ENCODE data around the gene OR6A2.
"Not testable (repeated sequence)": the region's sequence is repeated elsewhere in the genome, so short reads cannot be mapped to it uniquely, and the experiment has no call there.

The OR6A2 gene

GRCh38 chr11:6799402-6799801, at the start of gene OR6A2:
Gene OR6A2, minus strand, starts transcription at chr11:6799689. Its CDS starts 3,981 bp downstream, at chr11:6795708.
- in situ Hi-C loops (cut with MboI; ENCODE audit: low sequenced_read_pairs) = no loop called here

GRCh38 chr11:6845383-6845782, 45.9 kb upstream of the OR6A2 start, which contains the start of gene OR10A5:
Gene OR10A5, plus strand, starts transcription at chr11:6845683. Its CDS starts 0 bp downstream, at chr11:6845683.
- in situ Hi-C loops (cut with MboI; ENCODE audit: low sequenced_read_pairs) = no loop called here

GRCh38 chr11:6844356-6844755, 44.9 kb upstream of the OR6A2 start:
- in situ Hi-C loops (cut with MboI; ENCODE audit: low sequenced_read_pairs) = no loop called here

- in situ Hi-C loops (cut with MboI; ENCODE audit: low sequenced_read_pairs) = no loop called here
Measured at GRCh38 chr11:6843670-6844069, 44.2 kb upstream of the OR6A2 start.

GRCh38 chr11:6841694-6842093, 42.2 kb upstream of the OR6A2 start:
- in situ Hi-C loops (cut with MboI; ENCODE audit: low sequenced_read_pairs) = no loop called here

GRCh38 chr11:6834021-6834420, 34.5 kb upstream of the OR6A2 start:
- in situ Hi-C loops (cut with MboI; ENCODE audit: low sequenced_read_pairs) = no loop called here

- in situ Hi-C loops (cut with MboI; ENCODE audit: low sequenced_read_pairs) = no loop called here
Measured at GRCh38 chr11:6833356-6833755, 33.9 kb upstream of the OR6A2 start.

GRCh38 chr11:6828103-6828502, 28.6 kb upstream of the OR6A2 start:
- in situ Hi-C loops (cut with MboI; ENCODE audit: low sequenced_read_pairs) = no loop called here

GRCh38 chr11:6825231-6825744, 25.8 kb upstream of the OR6A2 start:
- in situ Hi-C loops (cut with MboI; ENCODE audit: low sequenced_read_pairs) = no loop called here

- in situ Hi-C loops (cut with MboI; ENCODE audit: low sequenced_read_pairs) = no loop called here
Measured at GRCh38 chr11:6824136-6824823, 24.8 kb upstream of the OR6A2 start.

- in situ Hi-C loops (cut with MboI; ENCODE audit: low sequenced_read_pairs) = no loop called here
Measured at GRCh38 chr11:6818967-6819366, 19.5 kb upstream of the OR6A2 start.

- in situ Hi-C loops (cut with MboI; ENCODE audit: low sequenced_read_pairs) = no loop called here
Measured at GRCh38 chr11:6817694-6818093, 18.2 kb upstream of the OR6A2 start.

GRCh38 chr11:6813656-6814055, 14.2 kb upstream of the OR6A2 start:
- in situ Hi-C loops (cut with MboI; ENCODE audit: low sequenced_read_pairs) = no loop called here

GRCh38 chr11:6812390-6813005, 13.0 kb upstream of the OR6A2 start:
- in situ Hi-C loops (cut with MboI; ENCODE audit: low sequenced_read_pairs) = no loop called here

- in situ Hi-C loops (cut with MboI; ENCODE audit: low sequenced_read_pairs) = not testable (repeated sequence)
Measured at GRCh38 chr11:6801075-6801474, 1.6 kb upstream of the OR6A2 start.

GRCh38 chr11:6794639-6795038, 4.8 kb downstream of the OR6A2 start:
- in situ Hi-C loops (cut with MboI; ENCODE audit: low sequenced_read_pairs) = no loop called here

- in situ Hi-C loops (cut with MboI; ENCODE audit: low sequenced_read_pairs) = no loop called here
Measured at GRCh38 chr11:6790546-6790945, 8.9 kb downstream of the OR6A2 start.

- in situ Hi-C loops (cut with MboI; ENCODE audit: low sequenced_read_pairs) = no loop called here
Measured at GRCh38 chr11:6782720-6783119, 16.8 kb downstream of the OR6A2 start, which contains the start of gene OR2AG1. Gene OR2AG1, plus strand, starts transcription at chr11:6783020. Its CDS starts 2,018 bp downstream, at chr11:6785038.

GRCh38 chr11:6780829-6781228, 18.7 kb downstream of the OR6A2 start:
- in situ Hi-C loops (cut with MboI; ENCODE audit: low sequenced_read_pairs) = no loop called here

GRCh38 chr11:6778518-6778917, 21.0 kb downstream of the OR6A2 start:
- in situ Hi-C loops (cut with MboI; ENCODE audit: low sequenced_read_pairs) = no loop called here

GRCh38 chr11:6771926-6772893, 27.3 kb downstream of the OR6A2 start, which contains the start of gene OR2AG2:
Gene OR2AG2, minus strand, starts transcription at chr11:6771976. Its CDS starts 3,019 bp downstream, at chr11:6768957.
- in situ Hi-C loops (cut with MboI; ENCODE audit: low sequenced_read_pairs) = no loop called here

Measured in hTERT RPE-1 (cell line).